ENCODE measurements around the gene MCOLN3. TPM values are rescaled to one million over a fixed set of nuclear protein-coding genes. Genes with fewer than 3 reads are reported as not detected.

MCOLN3 gene
- total RNA-seq, 2 experiments from 2014 or later, result 1.6 TPM

Other genes with a start within 250 kb of the MCOLN3 start
- gene LPAR3, start 155.3 kb downstream of the MCOLN3 start, total RNA-seq, result under 1 TPM; 0.74 to 0.94 TPM
- 10 to 100 TPM; 11.4 to 12.9 TPM for gene MCOLN2, start 51.4 kb downstream of the MCOLN3 start, total RNA-seq
- gene SYDE2, start 152.5 kb upstream of the MCOLN3 start, total RNA-seq, result 1 to 10 TPM; 1.9 to 2.6 TPM
- gene C1orf52, start 211.2 kb upstream of the MCOLN3 start, total RNA-seq, result 10 to 100 TPM; 25.5 to 29.5 TPM
- gene BCL10, start 228.1 kb upstream of the MCOLN3 start, total RNA-seq, result 10 to 100 TPM; 26.4 to 27.0 TPM